GM18517 (cell line): ENCODE measurements around the gene STAC2.

Experiments
- ATAC-seq: cut with Tn5 transposase; IDR thresholded peaks from one replicate; pipeline ENCODE4 v1.9.1; 2021; ENCODE audit warnings: mild to moderate bottlenecking, moderate library complexity; ENCODE audit not compliant: unreplicated experiment

STAC2 gene

GRCh38 chr17:39165841-39166349, 59.9 kb downstream of the STAC2 start, which contains the start of gene ARL5C:
ARL5C (minus strand) TSS chr17:39166161; CDS start chr17:39165760, 401 bp downstream.
- no peak for ATAC-seq

- no peak for ATAC-seq
These were observed 60.4 kb downstream of the STAC2 start for GRCh38 chr17:39165178-39165840.

GRCh38 chr17:39164675-39165143, 61.0 kb downstream of the STAC2 start:
- peak; percentile 71 for ATAC-seq

- ATAC-seq = no peak
These were observed 63.8 kb downstream of the STAC2 start for GRCh38 chr17:39161962-39162361.
